GDM1 (cell line): ENCODE measurements around the gene SH3GL3.

Experiments
- DNase-seq: peaks from one replicate; lab custom pipeline; 2025; lab: John Stamatoyannopoulos, UW

SH3GL3 gene

GRCh38 chr15:83665480-83665879, 218.3 kb downstream of the SH3GL3 start:
- no peak for DNase-seq
